ENCODE data around the gene NRIP3. TPM values are rescaled to one million over a fixed set of nuclear protein-coding genes. Genes with fewer than 3 reads are reported as not detected.
"Not testable (repeated sequence)": the region's sequence is repeated elsewhere in the genome, so short reads cannot be mapped to it uniquely, and the experiment has no call there.

The NRIP3 gene
- total RNA-seq, 1 donor from 2014 or later, result 17.9 TPM

DNA sequence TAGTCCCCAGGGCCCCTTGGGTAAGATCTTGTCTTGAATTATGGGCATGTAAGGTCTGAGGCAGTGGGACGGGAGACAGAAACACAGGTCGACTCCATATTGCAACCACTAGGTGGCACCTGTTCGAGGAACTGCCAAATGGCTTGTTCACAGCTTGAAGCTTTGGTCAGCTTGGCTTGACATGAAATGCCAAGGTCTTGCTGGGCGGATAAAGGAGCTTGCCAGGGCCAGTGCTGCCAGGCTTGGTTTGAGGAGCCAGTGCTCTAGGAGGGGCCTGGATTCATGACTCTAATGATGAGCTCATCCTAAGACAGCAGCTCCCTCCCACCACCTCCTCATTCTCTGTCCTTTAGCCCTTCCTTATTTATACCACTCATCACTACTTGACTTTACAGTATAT lies 11.9 kb upstream of the NRIP3 start:
- DNase-seq, result peak; percentile 51

DNA sequence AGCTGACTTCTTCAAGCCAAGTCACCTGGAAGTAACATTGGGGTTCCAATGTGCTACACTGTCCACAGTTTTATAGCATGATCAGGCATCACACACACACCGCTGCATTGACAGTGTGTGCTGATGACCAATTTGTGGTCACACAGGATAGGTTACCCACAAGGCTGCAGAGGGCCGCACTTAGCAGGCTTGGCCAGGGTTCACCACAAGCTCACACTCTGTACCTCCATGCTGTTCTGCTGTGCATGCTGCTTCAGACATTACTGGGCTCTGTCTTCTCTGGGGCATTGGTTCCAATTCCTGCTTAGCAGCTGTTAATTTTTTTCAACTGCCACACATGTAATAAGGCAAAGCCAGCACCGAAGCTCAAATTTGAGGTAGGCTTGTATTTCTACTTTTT lies 11.0 kb upstream of the NRIP3 start:
- DNase-seq, result no peak

DNA sequence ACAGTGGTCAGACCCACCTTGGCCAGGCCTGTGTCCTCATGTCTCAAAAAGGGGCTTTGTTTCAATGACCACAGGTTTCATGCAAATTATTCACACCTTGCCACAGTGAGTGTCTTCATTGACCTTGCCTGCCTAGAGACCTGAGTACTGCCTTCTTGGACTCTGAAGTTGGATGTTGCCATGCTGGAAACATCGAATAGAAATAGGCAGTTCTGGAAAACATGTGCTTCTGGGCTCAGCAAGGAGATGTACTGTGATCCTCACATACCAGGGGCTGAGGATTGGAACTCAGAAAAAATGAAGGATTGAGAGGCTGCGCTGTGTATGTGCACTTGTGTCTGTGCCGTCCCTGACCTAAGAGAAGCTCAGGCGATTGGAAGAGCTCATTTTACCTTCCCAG lies 9.6 kb upstream of the NRIP3 start:
- DNase-seq, result no peak

DNA sequence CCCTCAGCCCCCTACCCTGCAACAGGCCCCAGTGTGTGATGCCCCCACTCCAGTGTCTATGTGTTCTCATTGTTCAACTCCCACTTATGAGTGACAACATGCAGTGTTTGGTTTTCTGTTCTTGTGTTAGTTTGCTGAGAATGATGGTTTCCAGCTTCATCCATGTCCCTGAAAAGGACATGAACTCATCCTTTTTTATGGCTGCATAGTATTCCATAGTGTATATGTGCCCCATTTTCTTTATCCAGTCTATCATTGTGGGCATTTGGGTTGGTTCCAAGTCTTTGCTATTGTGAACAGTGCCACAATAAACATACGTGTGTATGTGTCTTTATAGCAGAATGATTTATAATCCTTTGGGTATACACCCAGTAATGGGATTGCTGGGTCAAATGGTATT lies 5.7 kb upstream of the NRIP3 start:
- DNase-seq, result not testable (repeated sequence)

DNA sequence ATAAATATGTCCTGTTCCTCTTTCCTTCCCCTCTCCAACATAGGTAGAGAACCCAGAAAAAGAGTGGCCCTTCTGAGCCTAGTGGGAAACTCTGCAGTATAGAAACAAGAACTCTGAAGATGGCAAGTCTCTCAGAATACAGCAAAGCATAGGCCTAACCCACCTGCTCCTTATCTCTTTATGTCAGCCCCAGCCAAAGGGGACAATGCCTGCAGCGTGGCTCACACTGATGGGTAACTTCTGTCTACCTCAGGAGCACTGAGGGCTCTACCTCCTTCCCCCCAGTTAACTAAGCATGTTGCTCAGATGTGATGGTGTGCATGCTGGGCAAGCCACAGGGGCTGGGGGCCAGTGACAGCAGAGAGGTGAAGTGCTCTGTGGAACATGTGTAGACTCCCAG lies 4.9 kb upstream of the NRIP3 start:
- no peak for DNase-seq

DNA sequence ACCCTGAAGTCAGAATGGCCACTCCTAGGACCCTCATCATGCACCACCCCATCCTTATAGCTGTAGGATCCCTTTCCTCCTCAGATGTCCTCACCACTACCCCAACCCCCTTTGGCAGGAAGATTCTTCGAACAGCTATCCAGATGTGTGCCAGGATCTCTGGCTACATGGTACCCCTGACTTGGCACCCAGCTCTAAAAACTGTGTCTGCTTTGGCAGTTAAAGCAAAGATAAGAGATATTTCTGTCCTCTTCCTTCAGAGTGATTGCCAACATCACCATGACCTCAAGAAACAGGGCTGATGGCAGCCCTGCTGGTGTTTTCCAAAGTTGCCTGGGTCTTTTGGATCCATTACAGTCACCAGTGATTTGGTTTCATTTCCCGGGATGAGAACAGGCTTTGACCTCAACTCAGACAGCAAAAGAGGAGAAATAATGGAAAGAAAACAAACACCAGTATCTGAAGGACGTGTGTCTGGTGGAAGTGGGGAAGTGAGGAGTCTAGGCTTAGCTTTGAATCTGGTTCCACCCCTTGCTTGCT lies 4.3 kb upstream of the NRIP3 start:
- DNase-seq, result no peak

DNA sequence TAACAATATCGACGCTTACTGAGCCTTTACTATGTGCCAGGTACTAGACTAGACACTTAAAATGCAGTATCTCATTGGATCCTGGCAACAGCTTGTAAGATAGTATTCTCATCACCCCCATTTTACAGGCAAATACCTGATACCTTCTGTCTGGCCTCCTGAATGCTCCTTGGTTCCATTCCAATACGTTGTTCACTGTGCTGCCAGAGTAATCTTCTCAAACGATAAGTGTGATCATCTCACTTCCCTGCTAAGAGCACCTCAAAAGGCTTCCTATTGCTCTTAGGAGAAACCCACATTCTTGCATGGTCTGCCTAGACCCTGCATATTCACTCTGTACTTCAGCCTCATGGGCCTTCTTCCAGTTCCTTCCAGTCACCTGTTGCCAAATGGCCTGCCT lies 1.3 kb upstream of the NRIP3 start:
- no peak for DNase-seq

DNA sequence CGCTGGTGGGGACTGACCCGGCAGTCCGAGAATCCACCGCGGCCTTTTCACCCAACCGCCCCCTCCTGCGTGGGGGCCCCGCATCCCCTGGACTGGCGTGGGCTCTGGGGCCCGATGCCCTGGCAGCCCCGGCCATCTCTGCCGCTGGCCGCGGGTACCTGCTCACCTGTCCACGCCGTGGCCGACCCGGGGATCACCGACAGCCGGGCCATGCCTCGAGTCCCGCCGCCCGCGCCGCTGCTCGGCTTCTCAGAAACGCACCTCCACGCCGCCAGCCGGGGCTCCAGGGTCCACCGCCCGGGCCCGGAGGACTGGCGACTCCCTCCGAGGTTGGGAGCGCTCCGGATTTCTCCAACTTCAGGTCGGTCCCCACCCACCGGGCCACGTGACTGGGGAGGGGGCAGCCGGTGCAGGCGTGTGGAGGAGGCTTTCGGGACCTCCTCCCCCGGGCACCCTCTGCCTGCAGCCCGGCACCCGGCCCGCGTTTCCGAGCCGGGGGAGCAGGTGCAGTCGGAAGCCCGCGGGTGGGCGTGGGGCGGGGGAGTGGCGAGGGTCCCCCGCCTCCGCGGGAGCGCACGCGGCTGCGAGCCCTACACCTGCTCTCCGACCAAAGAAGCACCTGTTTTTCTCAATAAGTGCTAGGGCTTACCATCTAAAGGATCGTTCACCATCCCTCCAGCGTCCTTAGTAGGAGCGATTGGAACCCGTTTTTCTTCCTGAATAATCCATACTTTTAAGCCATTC lies 554 bp upstream of the NRIP3 start:
- no peak for DNase-seq

DNA sequence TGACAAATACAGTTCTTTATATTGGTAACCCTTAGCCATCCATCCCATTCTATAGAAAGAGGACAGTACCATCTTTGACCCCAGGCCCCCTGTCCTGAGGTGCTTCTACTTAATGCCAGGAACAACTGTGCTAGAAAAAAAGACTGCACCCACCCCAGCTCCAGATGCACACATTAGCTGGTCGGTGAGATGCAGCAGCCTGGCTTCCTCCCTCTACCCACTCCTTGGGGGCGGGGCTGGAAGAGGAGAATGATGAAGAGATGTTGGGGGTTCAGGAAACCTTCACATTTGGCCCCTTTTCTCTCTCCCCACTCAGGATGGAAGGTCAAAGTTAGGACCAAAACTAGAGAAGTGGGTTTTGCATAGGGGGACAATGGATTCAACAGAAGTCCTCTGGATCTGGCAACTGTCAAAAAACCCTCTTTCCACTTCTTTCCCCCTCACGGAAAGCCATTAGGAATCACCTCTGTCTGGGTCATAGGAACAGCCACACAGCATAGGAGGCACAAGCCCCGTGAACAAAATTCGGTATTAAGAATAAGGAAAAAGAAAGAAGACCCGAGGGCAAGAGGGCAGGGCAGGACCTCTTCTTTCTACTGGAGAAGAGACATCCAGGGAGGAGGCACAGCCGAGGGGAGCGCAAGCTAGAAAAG lies 755 bp downstream of the NRIP3 start:
- DNase-seq, result no peak

DNA sequence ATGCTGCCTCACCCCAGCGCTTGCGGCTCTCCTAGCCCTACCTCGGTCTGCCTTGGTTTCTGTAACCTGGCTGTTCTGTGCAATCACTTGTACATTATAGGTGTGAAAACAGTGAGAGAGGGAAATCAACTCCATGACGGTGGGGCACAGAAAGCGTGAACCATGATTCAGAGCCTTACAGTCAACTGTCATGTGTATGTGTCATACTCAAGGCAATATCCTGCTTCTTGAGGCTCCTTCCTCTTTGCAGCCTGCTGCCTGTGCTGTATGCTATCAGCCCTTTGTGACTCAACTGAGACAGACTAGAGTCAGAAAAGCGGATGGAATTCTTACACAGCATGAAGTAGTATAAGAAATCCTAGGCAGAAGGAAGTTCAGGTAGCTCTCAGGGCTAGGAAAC lies 2.1 kb downstream of the NRIP3 start:
- DNase-seq, result no peak

DNA sequence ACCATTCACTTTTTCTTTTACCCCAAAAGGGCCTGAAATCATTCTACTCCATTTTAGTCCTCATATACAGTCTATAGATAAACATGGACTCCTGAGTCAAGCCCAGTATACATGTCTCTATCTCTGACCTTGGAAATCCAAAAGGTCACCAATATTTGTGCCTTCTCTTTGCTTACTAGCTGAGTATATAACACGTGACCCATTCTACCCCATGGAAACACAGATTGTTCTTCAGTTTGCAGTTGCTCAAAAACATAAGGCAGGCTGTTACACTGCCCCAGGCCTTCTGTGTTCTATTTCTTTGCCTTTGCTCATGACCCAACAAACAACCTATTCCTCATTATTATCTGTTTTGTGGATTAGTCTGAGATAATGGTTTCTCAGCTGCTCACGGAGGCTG lies 5.8 kb downstream of the NRIP3 start:
- no peak for DNase-seq

DNA sequence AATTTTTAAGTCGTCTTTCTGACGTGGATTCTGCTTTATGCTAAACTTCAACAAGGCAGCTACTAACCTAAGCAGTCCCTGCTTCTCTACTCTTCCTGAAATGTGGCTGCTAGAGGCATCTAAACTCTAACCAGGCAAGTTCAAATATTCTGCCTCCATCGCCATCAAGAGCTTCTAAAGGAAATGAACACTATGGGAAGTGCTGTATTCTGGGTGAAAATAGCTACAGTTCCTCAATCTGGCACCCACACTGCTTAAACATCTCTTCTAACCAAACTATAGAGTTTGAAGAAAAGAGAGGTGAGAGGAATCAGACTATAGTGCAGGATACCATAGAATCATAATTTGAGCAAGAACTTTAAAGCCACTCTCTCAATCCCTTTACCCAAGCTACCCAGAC lies 6.3 kb downstream of the NRIP3 start:
- DNase-seq, result no peak

DNA sequence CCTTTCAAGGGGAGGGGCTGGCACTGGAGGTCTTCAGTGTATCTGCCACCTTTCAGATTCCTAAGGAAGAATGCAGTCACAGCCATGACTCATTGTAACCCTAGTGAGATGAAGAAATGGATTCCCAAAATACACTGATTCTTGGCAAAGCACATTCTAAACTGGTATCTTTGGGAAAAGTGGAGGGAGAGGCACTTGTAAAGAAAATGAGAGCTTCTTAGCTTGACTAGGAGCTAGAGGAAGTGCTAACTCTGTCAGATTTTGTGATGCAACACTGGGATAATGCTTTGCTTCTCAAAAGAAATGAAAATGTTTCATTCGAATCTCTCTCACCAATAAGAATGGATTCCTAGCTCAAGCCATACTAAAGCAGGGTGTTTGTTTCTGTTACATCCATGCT lies 14.3 kb downstream of the NRIP3 start:
- DNase-seq, result no peak

DNA sequence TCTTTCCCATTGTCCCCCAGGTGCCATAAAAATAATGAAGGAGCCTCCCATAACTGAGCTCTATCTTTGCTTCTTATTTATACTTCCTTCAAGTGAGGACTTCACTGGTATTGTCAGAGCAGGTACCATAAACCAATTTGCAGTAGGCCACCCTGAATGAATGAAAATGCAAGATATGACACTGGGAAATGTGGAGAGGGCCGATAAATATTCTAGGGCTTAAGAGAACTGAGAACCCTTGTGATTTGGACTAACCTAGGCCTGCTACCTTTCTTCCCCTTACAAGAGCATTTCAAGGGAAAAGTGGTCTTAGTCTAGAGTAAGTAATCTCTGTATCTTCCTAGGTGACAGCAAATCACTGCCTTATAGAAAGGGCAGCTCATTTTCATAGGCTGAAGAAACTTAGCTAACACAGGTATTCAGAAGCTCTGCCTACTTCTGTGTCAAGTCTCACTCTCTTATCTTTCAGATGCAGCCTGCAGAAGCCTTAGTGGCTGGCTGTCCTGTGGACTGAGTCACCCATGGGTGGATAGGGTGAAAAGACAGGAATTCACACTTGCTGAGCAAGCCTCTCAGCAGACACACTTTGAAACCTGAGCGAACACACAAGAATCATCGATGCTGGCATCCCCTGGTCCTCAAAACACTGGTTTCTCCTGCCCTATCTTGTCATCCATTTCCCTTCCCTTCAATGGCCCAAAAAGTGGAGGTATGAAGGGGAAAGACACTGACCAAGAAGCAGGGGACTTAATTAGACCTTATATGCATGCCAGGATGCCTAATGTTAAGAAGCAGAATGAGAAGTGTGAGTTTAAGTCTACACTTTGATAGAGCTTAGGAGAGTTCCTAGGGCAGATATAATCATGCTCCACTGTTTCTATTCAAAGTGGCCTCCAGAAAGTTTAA lies 15.2 kb downstream of the NRIP3 start:
- DNase-seq, result no peak

DNA sequence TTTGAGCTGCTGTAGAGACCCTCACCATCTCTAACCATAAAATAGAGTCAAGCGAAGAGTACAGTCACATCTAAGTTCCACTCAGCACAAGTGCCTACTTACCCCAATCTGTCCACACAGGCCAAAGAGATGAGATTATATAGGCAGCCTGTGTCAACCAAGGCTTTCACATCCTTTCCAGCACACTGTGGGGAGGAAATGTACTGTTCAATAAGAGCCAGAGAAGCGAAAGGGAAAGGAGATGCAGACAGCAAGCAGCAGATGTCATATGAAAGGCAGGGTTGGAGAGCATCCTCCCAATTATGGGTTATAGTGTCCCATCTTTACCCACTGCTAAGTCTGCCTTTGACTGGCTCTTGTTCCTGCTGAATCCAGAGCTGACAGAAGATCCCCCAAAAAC lies 16.4 kb downstream of the NRIP3 start:
- DNase-seq, result no peak

DNA sequence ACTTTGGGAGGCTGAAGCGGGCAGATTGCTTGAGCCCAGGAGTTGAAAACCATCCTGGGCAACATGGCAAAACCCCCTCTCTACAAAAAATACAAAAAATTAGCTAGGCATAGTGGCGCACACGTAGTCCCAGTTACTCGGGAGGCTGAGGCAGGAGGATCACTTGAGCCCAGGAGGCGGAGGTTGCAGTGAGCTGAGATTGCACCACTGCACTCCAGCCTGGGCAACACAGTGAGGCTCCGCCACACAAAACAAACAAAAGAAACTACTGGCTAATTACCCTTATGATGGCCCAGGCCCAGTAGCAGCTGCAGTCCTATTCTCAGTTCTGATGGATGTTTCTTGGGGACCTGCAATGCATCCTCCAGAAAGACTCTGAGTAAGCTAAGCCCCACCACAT lies 17.0 kb downstream of the NRIP3 start:
- not testable (repeated sequence) for DNase-seq

DNA sequence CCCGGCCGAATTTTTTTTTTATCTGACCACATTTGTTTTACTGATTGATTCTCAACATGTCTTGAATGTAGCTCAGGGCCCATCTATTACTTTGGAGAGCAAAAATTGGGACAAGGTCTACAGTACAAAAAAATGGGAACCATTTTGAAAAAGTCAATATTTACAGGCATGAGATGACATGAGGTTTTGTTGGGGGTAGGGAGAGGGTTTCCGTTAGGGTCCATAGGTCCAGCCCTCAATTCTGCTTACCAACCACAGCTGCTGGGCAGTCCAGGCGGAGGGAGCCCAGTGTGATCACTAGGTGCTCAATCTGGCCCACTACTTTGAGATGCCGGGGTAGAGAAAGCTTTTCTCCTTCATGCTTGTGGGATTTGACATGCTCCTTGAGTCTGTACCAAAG lies 18.3 kb downstream of the NRIP3 start:
- DNase-seq, result no peak

DNA sequence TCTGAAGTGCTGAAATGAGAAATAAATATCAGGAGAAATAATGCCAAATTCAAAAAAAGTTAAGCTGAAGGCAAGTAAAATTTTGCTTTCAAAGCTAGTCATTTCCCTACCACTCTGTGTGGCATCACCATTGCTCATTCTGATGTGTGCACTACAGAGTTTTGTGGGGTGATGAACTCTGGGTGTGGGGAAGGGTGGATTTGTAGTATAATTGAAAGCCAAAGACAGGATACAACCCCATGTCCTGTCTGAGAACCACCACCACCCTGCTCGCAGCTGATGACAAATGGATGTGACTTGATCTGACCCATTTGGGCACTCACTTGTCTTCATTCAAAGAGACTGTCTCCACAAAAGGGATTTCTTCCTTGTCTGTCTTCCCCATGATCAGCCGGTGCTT lies 20.2 kb downstream of the NRIP3 start:
- no peak for DNase-seq

DNA sequence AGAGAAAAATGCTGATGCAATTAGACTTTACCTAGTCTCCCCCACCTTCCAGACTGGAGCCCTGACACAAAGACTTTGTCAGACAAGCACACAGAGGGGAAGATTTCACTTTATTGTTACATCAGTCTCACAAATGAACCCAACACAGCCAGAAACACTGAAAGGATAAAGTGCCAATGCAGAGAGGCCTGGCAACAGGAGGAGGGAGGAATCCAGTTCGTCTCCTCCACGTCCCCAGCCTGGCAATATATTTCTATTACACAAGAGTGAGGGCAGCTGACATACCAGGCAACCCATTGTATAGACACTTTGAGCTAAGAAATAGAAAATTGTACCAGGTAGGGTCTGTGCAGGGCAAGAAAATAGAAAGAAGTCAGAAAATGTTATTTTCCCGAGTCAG lies 23.3 kb downstream of the NRIP3 start:
- no peak for DNase-seq

DNA sequence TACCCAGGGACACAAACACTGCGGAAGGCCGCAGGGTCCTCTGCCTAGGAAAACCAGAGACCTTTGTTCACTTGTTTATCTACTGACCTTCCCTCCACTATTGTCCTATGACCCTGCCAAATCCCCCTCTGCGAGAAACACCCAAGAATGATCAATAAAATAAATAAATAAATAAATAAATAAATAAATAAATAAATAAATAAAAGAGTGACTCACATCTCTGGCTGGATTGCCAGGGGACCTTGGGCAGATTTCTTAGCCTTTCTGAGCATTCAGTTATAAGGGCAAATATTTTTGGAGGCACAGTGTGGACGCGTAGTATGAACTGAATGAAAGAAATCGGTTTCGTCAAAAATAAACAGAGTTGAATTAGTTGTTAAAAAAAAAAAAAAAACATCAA lies 24.4 kb downstream of the NRIP3 start:
- DNase-seq, result not testable (repeated sequence)

DNA sequence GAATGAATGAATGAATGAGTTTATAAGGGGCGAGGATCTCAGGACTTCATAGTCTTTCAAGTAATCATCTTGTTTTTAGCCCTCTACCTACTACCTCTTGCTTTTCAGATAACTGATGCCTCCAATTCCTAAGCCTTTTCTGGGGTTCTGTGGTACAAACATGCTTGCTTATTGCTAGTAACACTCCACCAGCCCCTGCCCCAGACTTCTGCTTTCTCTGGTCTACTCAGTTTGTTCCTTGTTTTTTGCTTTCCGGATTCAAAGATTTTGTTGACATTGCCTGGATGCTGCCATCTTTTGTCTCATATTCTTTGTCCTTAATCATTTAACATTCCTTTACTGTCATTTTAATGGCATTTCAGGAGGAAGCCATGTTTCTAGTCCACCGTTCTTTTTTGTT lies 30.7 kb downstream of the NRIP3 start:
- DNase-seq, result no peak

DNA sequence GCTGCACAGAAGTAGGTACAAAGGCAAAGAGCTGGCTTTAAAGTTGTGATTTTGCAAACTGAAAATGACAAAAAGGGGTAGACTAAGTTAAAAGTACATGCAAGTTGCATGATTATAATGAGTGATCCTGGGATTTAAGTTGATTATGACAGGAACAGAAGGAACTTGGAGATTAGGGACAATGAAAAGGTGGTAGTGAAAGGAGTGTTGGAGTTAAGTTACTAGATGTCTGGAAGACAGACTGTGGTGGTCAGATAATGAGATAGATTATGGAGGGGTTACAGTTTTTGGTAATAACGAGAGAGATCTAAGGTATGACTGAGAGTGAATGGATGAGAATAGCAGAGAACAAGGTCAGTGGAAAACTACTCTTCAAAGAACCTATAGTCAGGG lies 31.9 kb downstream of the NRIP3 start:
- no peak for DNase-seq
